SU-DHL-6 (cell line): ENCODE data around the gene C5orf46.

ENCODE experiments used
- H2AFZ ChIP-seq: fragments of 200-600 bp; sonication (generic); 2 replicates; pipeline ENCODE4 v1.6.1; 2014; ENCODE audit warnings: low read depth, mild to moderate bottlenecking, moderate library complexity, mixed read lengths, antibody characterized with exemption, low read length; ENCODE audit not compliant: severe bottlenecking
- H3F3A ChIP-seq: fragments of 200-600 bp; shearing (Covaris generic); 2 replicates; pipeline ENCODE4 v1.6.0; 2016; ENCODE audit warnings: antibody characterized with exemption, mild to moderate bottlenecking; ENCODE audit not compliant: insufficient read depth
- H3K27ac ChIP-seq: fragments of 200-600 bp; sonication (generic); 2 replicates; pipeline ENCODE4 v1.5.1; 2016; ENCODE audit warnings: low read depth, mild to moderate bottlenecking, low read length, moderate library complexity, mixed read lengths
- H3K27me3 ChIP-seq: fragments of 200-600 bp; sonication (generic), shearing (Covaris generic); 2 replicates; pipeline ENCODE4 v1.6.0; 2014; ENCODE audit warnings: mild to moderate bottlenecking, low read length
- H3K36me3 ChIP-seq: fragments of 200-600 bp; sonication (generic); 2 replicates; pipeline ENCODE4 v1.6.1; 2014; ENCODE audit warnings: mild to moderate bottlenecking, low read length, mixed read lengths
- H3K4me2 ChIP-seq: fragments of 300-600, 200-600 bp; shearing (Covaris generic), sonication (generic); 2 replicates; pipeline ENCODE4 v1.6.0; 2014; ENCODE audit warnings: low read length, low read depth, mild to moderate bottlenecking; ENCODE audit not compliant: poor library complexity, severe bottlenecking
- H3K4me3 ChIP-seq: fragments of 200-600 bp; sonication (generic); 2 replicates; pipeline ENCODE4 v1.5.1; 2014; ENCODE audit warnings: antibody characterized with exemption, low read length, mild to moderate bottlenecking, mixed read lengths; ENCODE audit not compliant: insufficient read depth, poor library complexity, severe bottlenecking
- H3K79me2 ChIP-seq: fragments of 200-600 bp; sonication (generic); 2 replicates; pipeline ENCODE4 v1.6.1; 2014; ENCODE audit warnings: mild to moderate bottlenecking, low read length, moderate library complexity; ENCODE audit not compliant: insufficient read depth
- H3K9ac ChIP-seq: fragments of 200-600 bp; sonication (generic); 2 replicates; pipeline ENCODE4 v1.7.0; 2014; ENCODE audit warnings: mild to moderate bottlenecking, low read length
- H3K9me2 ChIP-seq: fragments of 200-600 bp; sonication (generic); replicated peaks from 2 replicates; pipeline ENCODE4 v1.6.1; 2014; ENCODE audit warnings: low read length; ENCODE audit not compliant: insufficient read depth
- H3K9me3 ChIP-seq: fragments of 200-600 bp; sonication (generic); 2 replicates; pipeline ENCODE4 v1.6.1; 2014; ENCODE audit warnings: low read length, mixed read lengths; ENCODE audit not compliant: insufficient read depth
- H4K20me1 ChIP-seq: fragments of 200-600 bp; sonication (generic); 2 replicates; pipeline ENCODE4 v1.6.1; 2014; ENCODE audit warnings: low read depth, mild to moderate bottlenecking, antibody characterized with exemption, low read length, moderate library complexity, mixed read lengths
- EZH2phosphoT487 ChIP-seq: fragments of 200-600 bp; sonication (generic), shearing (Covaris generic); conservative IDR thresholded peaks from 2 replicates; pipeline ENCODE4 v1.6.1; 2018; ENCODE audit warnings: mild to moderate bottlenecking, antibody characterized with exemption, low read length, moderate library complexity, mixed read lengths
- TF ChIP-seq, protein P1 (sequence below): fragments of 200-600 bp; sonication (generic); IDR thresholded peaks from one replicate; pipeline ENCODE4 v1.5.1; 2017; ENCODE audit warnings: antibody characterized with exemption, mild to moderate bottlenecking, low read length, moderate library complexity; ENCODE audit not compliant: insufficient read depth, poor library complexity, severe bottlenecking

Gene C5orf46

DNA sequence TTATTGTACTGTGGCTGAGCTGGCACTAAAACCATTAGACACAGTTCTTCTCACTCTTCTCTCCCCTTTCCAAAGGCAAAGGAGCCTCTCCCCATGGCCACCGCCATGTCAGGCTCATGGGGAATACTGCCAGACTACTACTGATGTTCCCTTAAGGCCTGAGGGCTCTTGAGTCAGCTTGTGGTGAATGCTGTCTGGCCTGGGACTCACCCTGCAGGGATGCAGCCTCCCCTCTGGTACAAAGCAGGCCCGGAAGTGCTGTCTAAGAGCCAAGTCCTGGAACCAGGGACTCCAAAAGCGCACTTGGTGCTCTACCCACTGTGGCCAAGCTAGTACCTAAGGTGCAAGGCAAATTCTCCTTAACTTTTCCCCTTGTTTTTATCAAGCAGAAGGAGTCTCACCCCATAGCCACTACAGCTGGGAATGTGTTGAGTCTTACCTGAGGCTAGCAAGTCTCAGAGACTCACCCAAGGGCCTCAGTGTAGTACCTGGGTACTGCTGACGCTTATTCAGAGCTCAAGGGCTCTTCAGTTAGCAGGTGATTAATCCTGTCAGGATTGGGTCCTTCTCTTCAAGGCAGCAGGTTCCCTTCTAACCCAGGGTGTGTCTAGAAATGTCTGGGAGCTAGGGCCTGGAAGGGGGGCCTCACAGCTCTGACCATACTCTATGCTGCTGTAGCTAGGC is 33.2 kb upstream of the C5orf46 start:
- H3K4me2 ChIP-seq, result no peak overlapping the region
- no peak overlapping the region for H3K27ac ChIP-seq
- H3K9me2 ChIP-seq, result no peaks in the 10 kb centered on the region
- no peak overlapping the region for H2AFZ ChIP-seq
- H3K9me3 ChIP-seq, result no peaks in the 10 kb centered on the region
- H3K4me3 ChIP-seq, result no peak overlapping the region
- H3K36me3 ChIP-seq, result no peaks in the 10 kb centered on the region
- TF ChIP-seq, protein P1, sequence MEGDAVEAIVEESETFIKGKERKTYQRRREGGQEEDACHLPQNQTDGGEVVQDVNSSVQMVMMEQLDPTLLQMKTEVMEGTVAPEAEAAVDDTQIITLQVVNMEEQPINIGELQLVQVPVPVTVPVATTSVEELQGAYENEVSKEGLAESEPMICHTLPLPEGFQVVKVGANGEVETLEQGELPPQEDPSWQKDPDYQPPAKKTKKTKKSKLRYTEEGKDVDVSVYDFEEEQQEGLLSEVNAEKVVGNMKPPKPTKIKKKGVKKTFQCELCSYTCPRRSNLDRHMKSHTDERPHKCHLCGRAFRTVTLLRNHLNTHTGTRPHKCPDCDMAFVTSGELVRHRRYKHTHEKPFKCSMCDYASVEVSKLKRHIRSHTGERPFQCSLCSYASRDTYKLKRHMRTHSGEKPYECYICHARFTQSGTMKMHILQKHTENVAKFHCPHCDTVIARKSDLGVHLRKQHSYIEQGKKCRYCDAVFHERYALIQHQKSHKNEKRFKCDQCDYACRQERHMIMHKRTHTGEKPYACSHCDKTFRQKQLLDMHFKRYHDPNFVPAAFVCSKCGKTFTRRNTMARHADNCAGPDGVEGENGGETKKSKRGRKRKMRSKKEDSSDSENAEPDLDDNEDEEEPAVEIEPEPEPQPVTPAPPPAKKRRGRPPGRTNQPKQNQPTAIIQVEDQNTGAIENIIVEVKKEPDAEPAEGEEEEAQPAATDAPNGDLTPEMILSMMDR, result no peak
- no peak for TF ChIP-seq EZH2phosphoT487
- H3K27me3 ChIP-seq, result no peaks in the 10 kb centered on the region
- no peaks in the 10 kb centered on the region for H4K20me1 ChIP-seq
- no peaks in the 10 kb centered on the region for H3K79me2 ChIP-seq
- no peaks in the 10 kb centered on the region for H3F3A ChIP-seq
- no peak overlapping the region for H3K9ac ChIP-seq

GRCh38 chr5:147935032-147935431 is 28.7 kb upstream of the C5orf46 start:
- Histone ChIP-seq H3K36me3 (no peaks in the 10 kb centered on the region), H3K9me3 (no peaks in the 10 kb centered on the region), H3K9me2 (no peaks in the 10 kb centered on the region), H3K9ac (no peak overlapping the region), H3K4me2 (no peak overlapping the region), H3F3A (no peaks in the 10 kb centered on the region), H2AFZ (no peak overlapping the region), H3K79me2 (no peaks in the 10 kb centered on the region), H3K27me3 (no peaks in the 10 kb centered on the region), H3K4me3 (no peak overlapping the region), H4K20me1 (no peaks in the 10 kb centered on the region), H3K27ac (no peak overlapping the region)
- TF ChIP-seq EZH2phosphoT487, result no peak
- TF ChIP-seq, protein P1, result no peak

DNA sequence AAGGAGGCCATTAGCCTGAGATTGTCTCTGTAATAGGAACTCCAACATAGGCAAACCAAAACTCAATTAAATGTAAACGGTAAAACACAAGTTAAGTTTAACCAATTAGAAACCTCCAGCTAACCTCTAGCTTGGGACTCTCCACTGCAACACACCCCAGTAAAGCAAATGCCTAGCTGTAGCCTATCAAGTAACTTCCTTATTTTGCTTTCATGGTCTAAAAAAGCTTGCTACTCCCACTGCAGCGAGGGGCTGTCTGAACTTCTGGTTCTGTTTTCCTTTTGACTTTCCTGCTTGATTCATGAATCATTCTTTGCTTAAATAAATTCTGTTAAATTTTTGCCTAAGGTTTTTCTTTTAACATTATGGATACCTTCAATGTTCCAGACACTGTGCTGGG is 24.4 kb upstream of the C5orf46 start:
- Histone ChIP-seq H3K36me3 (no peaks in the 10 kb centered on the region), H3K9me2 (no peaks in the 10 kb centered on the region), H3K27ac (no peak overlapping the region), H3K9ac (no peak overlapping the region), H3F3A (no peaks in the 10 kb centered on the region), H3K79me2 (no peaks in the 10 kb centered on the region), H3K4me3 (no peak overlapping the region), H2AFZ (no peak overlapping the region), H3K27me3 (no peaks in the 10 kb centered on the region), H3K4me2 (no peak overlapping the region), H3K9me3 (no peaks in the 10 kb centered on the region), H4K20me1 (no peaks in the 10 kb centered on the region)
- TF ChIP-seq, protein P1, result no peak
- no peak for TF ChIP-seq EZH2phosphoT487
